Lung (tissue), 12 donors: Measurements from ENCODE around the gene PADI1. TPM values are rescaled to one million over a fixed set of nuclear protein-coding genes. Genes with fewer than 3 reads are reported as not detected.

Experiments used
- ATAC-seq: fragments of 200-7000 bp; cut with Tn5 transposase; one replicate; pipeline ENCODE4 v1.9.1; 2020; ENCODE audit warnings: moderate number of reproducible peaks; ENCODE audit not compliant: insufficient read depth, low FRiP score
- DNase-seq, 3 donors: peaks; one replicate each; pipeline ENCODE4 v3.0.0-alpha.2; 2013 to 2017
- H3K27ac ChIP-seq, 2 donors: one replicate each; pipeline ENCODE4 v1.5.1; 2013; ENCODE audit warnings: mild to moderate bottlenecking in 2 of 2, moderate library complexity in 2 of 2, control low read depth in 1 of 2, inconsistent platforms in 1 of 2, low read depth in 1 of 2, low read length in 1 of 2
- H3K27me3 ChIP-seq, 3 donors: one replicate each; pipeline ENCODE4 v1.5.1; 2013; ENCODE audit warnings: low read length in 2 of 3; ENCODE audit not compliant: control insufficient read depth in 3 of 3, insufficient read depth in 3 of 3
- H3K36me3 ChIP-seq, 4 donors: one replicate each; pipeline ENCODE4 v1.5.1; 2013; ENCODE audit warnings: low read length in 4 of 4, mild to moderate bottlenecking in 1 of 4, moderate library complexity in 1 of 4; ENCODE audit not compliant: control insufficient read depth in 4 of 4, insufficient read depth in 4 of 4
- H3K4me1 ChIP-seq, 5 donors: one replicate each; pipeline ENCODE4 v1.5.1; 2013; ENCODE audit warnings: low read length in 5 of 5, mild to moderate bottlenecking in 2 of 5, moderate library complexity in 1 of 5; ENCODE audit not compliant: control insufficient read depth in 5 of 5, insufficient read depth in 5 of 5
- H3K4me3 ChIP-seq: one replicate; pipeline ENCODE4 v1.5.1; 2013; ENCODE audit warnings: mild to moderate bottlenecking, control low read depth, moderate library complexity
- H3K9ac ChIP-seq, 2 donors: one replicate each; pipeline ENCODE4 v1.5.1; 2013; ENCODE audit warnings: low read length in 2 of 2, control low read depth in 1 of 2; ENCODE audit not compliant: insufficient read depth in 1 of 2
- H3K9me3 ChIP-seq, 4 donors: one replicate each; pipeline ENCODE4 v1.5.1; 2013; ENCODE audit warnings: low read length in 3 of 4, mild to moderate bottlenecking in 1 of 4, moderate library complexity in 1 of 4; ENCODE audit not compliant: control insufficient read depth in 4 of 4, insufficient read depth in 3 of 4
- CTCF ChIP-seq: IDR thresholded peaks from 2 replicates; pipeline ENCODE4 v1.5.1; 2012; ENCODE audit warnings: mild to moderate bottlenecking; ENCODE audit errors: control extremely low read depth, extremely low read depth
- WGBS, 2 donors: extraction: QIAGEN DNeasy Blood & Tissue Kit; methylation state at CpG; one replicate each; pipeline ENCODE4 v1.1.7; 2013; 5-methylcytosine and 5-hydroxymethylcytosine counted together
- polyA plus RNA-seq, 2 donors: library from polyadenylated mRNA; stranded (reverse); fragments of 200-250 nt; gene quantifications; one replicate each; pipeline ENCODE4 v1.2.1, GENCODE V29; 2013
- total RNA-seq, 2 donors: library from RNA; depleted of rRNA in 1 of 2; stranded (reverse); fragments of >200 nt in 1 of 2; gene quantifications; one replicate each; pipeline ENCODE4 v1.2.1, GENCODE V29; 2014 to 2021
- donor health status: control.
- donor health status: control.
- donor health status: Bipolar disorder and iron deficiency.
- donor health status: healthy.
- donor health status: DM: yes; HTN: yes; CAD: no.

PADI1 gene
- total and polyA plus RNA-seq, 4 donors, result 0.09 to 0.35 TPM; not detected in 2

GRCh38 chr1:17277511-17278159 lies 72.7 kb downstream of the PADI1 start:
- H3K27ac ChIP-seq, result no peak overlapping the region
- no peak overlapping the region for H3K4me3 ChIP-seq
- no peaks in the 10 kb centered on the region for H3K9me3 ChIP-seq
- H3K27me3 ChIP-seq, result peaks cover 0 to 3% (median 0%) of the 10 kb centered on the region in 3 donors
- 81 to 90% methylated on average over 8 of the region's 8 CpGs for WGBS, 2 donors
- TF ChIP-seq CTCF, result no peak
- no peaks in the 10 kb centered on the region for H3K36me3 ChIP-seq
- no peaks in the 10 kb centered on the region for H3K4me1 ChIP-seq
- ATAC-seq (no peak), DNase-seq (no peak)
- H3K9ac ChIP-seq, result no peak overlapping the region

GRCh38 chr1:17278996-17279830 lies 74.3 kb downstream of the PADI1 start:
- WGBS, 2 donors, result 82 to 92% methylated on average over 14 of the region's 14 CpGs
- Histone ChIP-seq H3K9me3 (no peaks in the 10 kb centered on the region), H3K4me3 (no peak overlapping the region), H3K36me3 (no peaks in the 10 kb centered on the region), H3K27me3 (peaks cover 0 to 3% (median 0%) of the 10 kb centered on the region in 3 donors), H3K4me1 (no peaks in the 10 kb centered on the region), H3K27ac (no peak overlapping the region), H3K9ac (no peak overlapping the region)
- DNase-seq, result no peak
- no peak for ATAC-seq
- no peak for TF ChIP-seq CTCF

- Histone ChIP-seq H3K4me1 (no peaks in the 10 kb centered on the region), H3K9ac (no peak overlapping the region), H3K27ac (no peak overlapping the region), H3K36me3 (no peaks in the 10 kb centered on the region), H3K9me3 (no peaks in the 10 kb centered on the region), H3K27me3 (peaks cover 0 to 3% (median 2%) of the 10 kb centered on the region in 3 donors), H3K4me3 (no peak overlapping the region)
- no peak for TF ChIP-seq CTCF
- 75 to 85% methylated on average over 7 of the region's 7 CpGs for WGBS, 2 donors
- ATAC-seq (no peak), DNase-seq (no peak)
Observed at GRCh38 chr1:17280436-17280835, 75.5 kb downstream of the PADI1 start.
